Kidney epithelial cell (primary cell): ENCODE measurements around the gene ZBED1. TPM values are rescaled to one million over a fixed set of nuclear protein-coding genes. Genes with fewer than 3 reads are reported as not detected.

Source experiments
- DNase-seq: peaks from one replicate; pipeline ENCODE4 v3.0.0-alpha.2; 2010; ENCODE audit warnings: low read depth
- H3K27me3 ChIP-seq: 2 replicates; pipeline ENCODE4 v1.6.0; 2011; ENCODE audit warnings: low read length; ENCODE audit not compliant: control insufficient read depth, insufficient read depth
- H3K36me3 ChIP-seq: 2 replicates; pipeline ENCODE4 v1.5.1; 2011; ENCODE audit warnings: low read length; ENCODE audit not compliant: control insufficient read depth, insufficient read depth
- H3K4me3 ChIP-seq: 2 replicates; pipeline ENCODE4 v1.5.1; 2011; ENCODE audit warnings: low read depth, mild to moderate bottlenecking, control low read depth, low read length
- total RNA-seq: library from RNA; depleted of rRNA; stranded (reverse); fragments of >200 nt; gene quantifications from 2 replicates; pipeline ENCODE4 v1.2.3, GENCODE V29; 2015
- TF ChIP-seq, protein P1 (sequence below): IDR thresholded peaks from 2 replicates; pipeline ENCODE4 v1.5.1; 2011; ENCODE audit warnings: mild to moderate bottlenecking, moderate library complexity, low read length, control low read depth, inconsistent platforms; ENCODE audit not compliant: insufficient read depth, poor library complexity, severe bottlenecking

ZBED1 gene
- total RNA-seq, 1 donor from 2014 or later, result 48.3 TPM

DNA sequence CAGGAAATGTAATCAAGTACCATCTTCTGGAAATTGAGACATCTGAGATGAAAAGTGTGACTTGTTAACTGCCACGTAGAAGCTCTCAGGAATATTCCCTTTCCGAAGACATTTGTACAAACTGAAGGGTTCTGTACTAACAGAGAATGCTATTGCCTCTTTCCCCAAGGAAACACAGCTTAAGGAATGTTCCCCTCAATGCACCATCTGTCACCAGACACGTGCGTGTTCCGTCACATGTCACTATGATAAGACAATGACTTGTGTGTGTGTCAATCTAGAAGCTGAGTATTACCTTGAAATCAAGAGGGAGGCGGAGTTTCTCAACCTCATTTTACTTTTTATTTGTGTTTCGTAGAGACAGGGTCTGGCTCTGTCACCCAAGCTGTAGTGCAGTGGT, 58.1 kb downstream of the ZBED1 start:
- H3K4me3 ChIP-seq, result no peak overlapping the region
- H3K36me3 ChIP-seq, result no peaks in the 10 kb centered on the region
- H3K27me3 ChIP-seq, result no peaks in the 10 kb centered on the region
- no peak for DNase-seq
- TF ChIP-seq, protein P1, sequence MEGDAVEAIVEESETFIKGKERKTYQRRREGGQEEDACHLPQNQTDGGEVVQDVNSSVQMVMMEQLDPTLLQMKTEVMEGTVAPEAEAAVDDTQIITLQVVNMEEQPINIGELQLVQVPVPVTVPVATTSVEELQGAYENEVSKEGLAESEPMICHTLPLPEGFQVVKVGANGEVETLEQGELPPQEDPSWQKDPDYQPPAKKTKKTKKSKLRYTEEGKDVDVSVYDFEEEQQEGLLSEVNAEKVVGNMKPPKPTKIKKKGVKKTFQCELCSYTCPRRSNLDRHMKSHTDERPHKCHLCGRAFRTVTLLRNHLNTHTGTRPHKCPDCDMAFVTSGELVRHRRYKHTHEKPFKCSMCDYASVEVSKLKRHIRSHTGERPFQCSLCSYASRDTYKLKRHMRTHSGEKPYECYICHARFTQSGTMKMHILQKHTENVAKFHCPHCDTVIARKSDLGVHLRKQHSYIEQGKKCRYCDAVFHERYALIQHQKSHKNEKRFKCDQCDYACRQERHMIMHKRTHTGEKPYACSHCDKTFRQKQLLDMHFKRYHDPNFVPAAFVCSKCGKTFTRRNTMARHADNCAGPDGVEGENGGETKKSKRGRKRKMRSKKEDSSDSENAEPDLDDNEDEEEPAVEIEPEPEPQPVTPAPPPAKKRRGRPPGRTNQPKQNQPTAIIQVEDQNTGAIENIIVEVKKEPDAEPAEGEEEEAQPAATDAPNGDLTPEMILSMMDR, result no peak

DNA sequence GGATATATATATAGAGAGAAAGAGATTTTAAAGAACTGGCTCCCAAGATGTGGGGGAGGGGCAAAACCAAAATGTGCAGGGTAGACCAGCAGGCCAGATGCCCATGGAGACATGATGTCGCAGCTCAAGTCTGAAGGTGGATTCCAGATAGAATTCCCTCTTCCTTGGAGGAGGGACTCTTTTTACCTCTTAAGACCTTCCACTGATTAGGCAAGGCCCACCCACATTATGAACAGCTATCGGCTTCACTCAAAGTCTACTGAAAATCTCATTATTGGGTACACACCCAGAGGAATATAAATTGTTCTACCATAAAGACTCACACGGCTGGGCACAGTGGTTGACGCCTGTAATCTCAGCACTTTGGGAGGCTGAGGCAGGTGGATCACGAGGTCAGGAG, 59.3 kb downstream of the ZBED1 start:
- H3K27me3 ChIP-seq, result no peaks in the 10 kb centered on the region
- H3K4me3 ChIP-seq, result no peak overlapping the region
- TF ChIP-seq, protein P1, result no peak
- no peak for DNase-seq
- H3K36me3 ChIP-seq, result no peaks in the 10 kb centered on the region

DNA sequence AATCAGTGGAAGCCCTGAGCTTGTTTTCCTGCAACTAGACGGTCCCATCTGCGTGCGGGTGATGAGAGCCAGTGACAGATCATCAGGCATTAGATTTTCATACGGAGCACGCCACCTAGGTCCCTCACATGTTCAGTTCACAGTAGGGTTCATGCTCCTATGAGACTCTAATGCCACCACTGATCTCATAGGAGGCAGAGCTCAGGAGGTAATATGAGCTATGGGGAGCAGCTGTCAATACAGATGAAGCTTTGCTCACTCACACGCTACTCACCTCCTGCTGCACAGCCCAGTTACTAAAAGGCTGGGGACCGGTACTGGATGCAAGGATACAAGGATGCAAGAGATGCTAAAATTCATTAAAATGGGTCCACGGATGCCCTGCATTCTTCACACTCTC, 61.2 kb downstream of the ZBED1 start:
- DNase-seq, result no peak
- H3K36me3 ChIP-seq, result no peaks in the 10 kb centered on the region
- no peak overlapping the region for H3K4me3 ChIP-seq
- no peaks in the 10 kb centered on the region for H3K27me3 ChIP-seq
- TF ChIP-seq, protein P1, result no peak

Other genes with a start within 250 kb of the ZBED1 start
- gene DHRSX, start within 50 bp of the ZBED1 start, total RNA-seq, result 31.2 and 41.9 TPM in 2 replicates
- 152 and 155 TPM in 2 replicates for gene CD99, start 190.3 kb upstream of the ZBED1 start, total RNA-seq